GM12801 (cell line): ENCODE measurements around the gene CAPZB.

ENCODE experiments used
- CTCF ChIP-seq: IDR thresholded peaks from one replicate; pipeline ENCODE4 v1.5.1; 2011; ENCODE audit warnings: control low read depth; ENCODE audit not compliant: insufficient read length; ENCODE audit errors: extremely low read depth

Gene CAPZB

GRCh38 chr1:19381261-19381660 lies 104.1 kb downstream of the CAPZB start:
- no peak for TF ChIP-seq CTCF

- no peak for TF ChIP-seq CTCF
Observed at GRCh38 chr1:19377812-19378718, 107.3 kb downstream of the CAPZB start.

GRCh38 chr1:19376428-19377372 lies 108.6 kb downstream of the CAPZB start:
- no peak for TF ChIP-seq CTCF

DNA sequence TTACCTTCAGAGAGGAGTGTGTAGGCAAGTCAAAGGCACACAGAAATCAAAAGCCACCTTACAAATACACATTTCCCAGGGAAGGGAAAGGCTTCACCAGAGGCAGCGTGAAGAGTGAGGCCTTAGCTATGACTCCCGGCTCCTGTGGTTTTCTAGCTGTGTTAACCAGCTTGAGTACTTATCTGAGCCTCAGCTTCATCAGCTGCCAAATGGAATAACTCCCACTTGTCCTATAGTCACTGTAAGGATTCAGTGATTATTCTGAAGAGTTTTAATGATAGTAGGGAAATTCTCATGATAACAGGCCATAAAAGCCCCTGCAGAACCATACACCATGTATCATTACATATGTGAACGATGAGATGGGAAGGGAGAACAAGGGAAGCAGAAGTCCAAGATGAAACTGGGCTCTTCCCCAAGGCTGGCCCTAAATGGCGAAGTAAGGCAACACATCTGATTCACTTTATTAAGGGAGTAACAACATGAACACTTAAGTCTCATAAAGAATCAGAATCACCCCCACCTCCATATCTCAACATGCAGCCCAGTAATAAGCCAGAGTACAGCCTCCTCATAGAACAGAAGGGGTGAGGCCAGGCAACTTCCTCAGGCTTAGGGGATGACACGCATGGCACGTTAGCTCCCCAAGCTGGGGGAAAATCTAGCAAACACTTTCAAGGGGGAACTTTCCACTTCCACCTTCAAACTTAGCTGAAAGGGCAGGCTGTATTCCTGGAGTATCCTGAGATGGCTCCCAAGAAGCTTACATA lies 109.5 kb downstream of the CAPZB start:
- no peak for TF ChIP-seq CTCF

DNA sequence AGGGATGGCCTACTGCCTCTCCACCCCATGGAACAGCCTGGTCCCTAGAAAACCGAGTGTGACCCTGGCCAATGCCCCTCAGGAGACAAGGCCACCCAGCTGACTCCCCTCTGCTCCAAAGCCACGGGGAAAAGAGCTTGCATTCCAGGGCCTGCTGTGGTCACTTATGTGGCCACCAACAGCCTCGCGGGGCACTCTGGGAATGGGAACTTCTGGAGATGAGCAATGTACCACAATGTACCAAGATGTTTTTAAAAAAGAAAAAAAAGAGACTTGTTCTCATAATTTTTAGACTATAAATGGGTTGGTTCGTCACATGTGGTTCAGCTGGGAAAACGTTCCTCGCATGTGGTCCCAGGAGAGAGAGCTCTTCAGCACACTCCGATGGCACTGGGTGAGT lies 110.4 kb downstream of the CAPZB start:
- no peak for TF ChIP-seq CTCF

GRCh38 chr1:19374083-19374801 lies 111.1 kb downstream of the CAPZB start:
- TF ChIP-seq CTCF, result no peak
